GM12864 (cell line): Measurements from ENCODE around the gene RNF223.
"Not testable (repeated sequence)": the region's sequence is repeated elsewhere in the genome, so short reads cannot be mapped to it uniquely, and the experiment has no call there.

Experiments
- DNase-seq: peaks from one replicate; pipeline ENCODE4 v3.0.0-alpha.2; 2011; ENCODE audit warnings: low read depth
- H3K4me3 ChIP-seq: 2 replicates; pipeline ENCODE4 v1.5.1; 2011; ENCODE audit warnings: mild to moderate bottlenecking, low read depth, low read length, control low read depth
- TF ChIP-seq, protein P1 (sequence below): IDR thresholded peaks from 2 replicates; pipeline ENCODE4 v1.5.1; 2011; ENCODE audit warnings: low read depth, mild to moderate bottlenecking, moderate library complexity, low read length, control low read depth, inconsistent platforms; ENCODE audit errors: missing control alignments

The RNF223 gene

DNA sequence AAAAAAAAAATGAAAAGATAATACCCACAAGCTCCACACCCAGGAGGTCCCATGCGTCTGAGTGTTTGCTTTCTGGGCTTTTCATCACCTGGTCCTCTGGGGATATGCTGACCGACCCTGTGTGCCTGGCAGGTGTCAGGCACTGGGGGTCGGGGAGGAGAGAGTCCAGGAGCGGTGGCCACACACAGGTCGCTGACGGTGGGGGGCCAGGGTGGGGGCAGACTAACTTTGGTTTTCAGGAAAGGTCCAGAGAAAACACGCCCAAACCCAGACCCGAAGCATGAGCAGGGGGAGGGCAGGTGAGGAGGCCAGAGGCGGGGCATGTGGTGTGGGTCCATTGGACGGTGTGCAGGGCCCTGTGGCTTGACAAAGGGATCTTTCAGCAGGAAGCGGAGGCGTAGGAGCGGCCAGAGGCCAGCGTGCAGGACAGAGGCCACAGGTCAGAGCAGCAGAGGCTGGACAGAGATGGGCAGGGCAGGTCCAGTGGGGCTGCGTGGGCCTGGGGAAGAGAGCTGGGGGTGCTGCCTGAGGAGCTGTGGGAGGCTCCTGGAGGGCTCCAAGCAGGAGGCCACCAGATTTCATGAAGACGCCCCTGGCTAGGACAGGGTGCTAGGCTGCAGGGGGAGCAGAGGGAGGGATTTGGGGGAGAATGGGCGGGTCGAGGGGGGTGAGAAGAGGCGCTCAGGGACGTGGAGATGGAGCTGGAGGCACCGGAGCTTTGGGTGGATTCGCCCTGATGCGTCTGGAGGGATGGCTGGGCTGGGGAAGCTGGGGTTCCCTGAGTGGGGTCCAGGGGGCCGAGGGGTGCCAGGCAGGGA lies 15.8 kb downstream of the RNF223 start:
- DNase-seq, result no peak
- H3K4me3 ChIP-seq, result peak overlapping the region; percentile 48; the same call in 1 of the 2 replicates
- TF ChIP-seq, protein P1, sequence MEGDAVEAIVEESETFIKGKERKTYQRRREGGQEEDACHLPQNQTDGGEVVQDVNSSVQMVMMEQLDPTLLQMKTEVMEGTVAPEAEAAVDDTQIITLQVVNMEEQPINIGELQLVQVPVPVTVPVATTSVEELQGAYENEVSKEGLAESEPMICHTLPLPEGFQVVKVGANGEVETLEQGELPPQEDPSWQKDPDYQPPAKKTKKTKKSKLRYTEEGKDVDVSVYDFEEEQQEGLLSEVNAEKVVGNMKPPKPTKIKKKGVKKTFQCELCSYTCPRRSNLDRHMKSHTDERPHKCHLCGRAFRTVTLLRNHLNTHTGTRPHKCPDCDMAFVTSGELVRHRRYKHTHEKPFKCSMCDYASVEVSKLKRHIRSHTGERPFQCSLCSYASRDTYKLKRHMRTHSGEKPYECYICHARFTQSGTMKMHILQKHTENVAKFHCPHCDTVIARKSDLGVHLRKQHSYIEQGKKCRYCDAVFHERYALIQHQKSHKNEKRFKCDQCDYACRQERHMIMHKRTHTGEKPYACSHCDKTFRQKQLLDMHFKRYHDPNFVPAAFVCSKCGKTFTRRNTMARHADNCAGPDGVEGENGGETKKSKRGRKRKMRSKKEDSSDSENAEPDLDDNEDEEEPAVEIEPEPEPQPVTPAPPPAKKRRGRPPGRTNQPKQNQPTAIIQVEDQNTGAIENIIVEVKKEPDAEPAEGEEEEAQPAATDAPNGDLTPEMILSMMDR, result no peak

DNA sequence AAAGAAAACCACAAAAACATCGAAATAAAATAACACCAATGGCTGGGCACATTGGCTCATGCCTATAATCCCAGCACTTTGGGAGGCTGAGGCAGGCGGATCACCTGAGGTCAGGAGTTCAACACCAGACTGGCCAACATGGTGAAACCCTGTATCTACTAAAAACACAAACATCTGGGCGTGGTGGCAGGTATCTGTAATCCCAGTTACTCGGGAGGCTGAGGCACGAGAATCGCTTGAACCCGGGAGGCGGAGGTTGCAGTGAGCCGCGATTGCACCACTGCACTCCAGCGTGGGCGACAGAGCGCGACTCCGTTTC lies 16.4 kb downstream of the RNF223 start:
- not testable (repeated sequence) for DNase-seq, H3K4me3 ChIP-seq

DNA sequence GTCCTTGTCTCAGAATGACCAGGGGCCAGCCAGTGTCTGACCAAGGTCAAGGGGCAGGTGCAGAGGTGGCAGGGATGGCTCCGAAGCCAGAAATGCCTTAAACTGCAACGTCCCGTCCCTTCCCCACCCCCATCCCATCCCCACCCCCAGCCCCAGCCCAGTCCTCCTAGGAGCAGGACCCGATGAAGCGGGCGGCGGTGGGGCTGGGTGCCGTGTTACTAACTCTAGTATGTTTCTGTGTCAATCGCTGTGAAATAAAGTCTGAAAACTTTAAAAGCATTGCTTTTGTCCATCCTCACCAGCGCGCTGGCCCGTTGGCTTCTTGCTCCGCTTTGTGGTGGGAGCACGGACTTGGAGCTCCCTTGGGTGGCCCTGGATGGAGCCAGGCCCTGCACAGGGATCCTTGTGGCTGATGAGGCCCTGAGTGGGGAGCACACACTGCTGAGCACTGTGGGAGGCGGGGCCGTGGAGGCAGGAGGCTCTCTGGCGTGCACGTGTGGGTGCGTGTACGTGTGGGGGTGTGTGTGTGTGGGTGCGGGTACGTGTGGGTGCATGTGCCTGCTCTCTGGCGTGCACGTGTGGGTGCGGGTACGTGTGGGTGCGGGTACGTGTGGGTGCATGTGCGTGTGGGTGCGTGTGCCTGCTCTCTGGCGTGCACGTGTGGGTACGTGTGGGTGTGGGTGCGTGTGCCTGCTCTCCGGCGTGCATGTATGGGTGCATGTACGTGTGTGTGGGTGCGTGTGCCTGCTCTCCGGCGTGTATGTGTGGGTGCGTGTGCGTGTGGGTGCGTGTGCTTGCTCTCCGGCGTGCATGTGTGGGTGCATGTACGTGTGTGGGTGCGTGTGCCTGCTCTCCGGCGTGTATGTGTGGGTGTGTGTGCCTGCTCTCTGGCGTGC lies 18.0 kb downstream of the RNF223 start:
- H3K4me3 ChIP-seq, result no peak overlapping the region
- TF ChIP-seq, protein P1, result no peak
- DNase-seq, result no peak

DNA sequence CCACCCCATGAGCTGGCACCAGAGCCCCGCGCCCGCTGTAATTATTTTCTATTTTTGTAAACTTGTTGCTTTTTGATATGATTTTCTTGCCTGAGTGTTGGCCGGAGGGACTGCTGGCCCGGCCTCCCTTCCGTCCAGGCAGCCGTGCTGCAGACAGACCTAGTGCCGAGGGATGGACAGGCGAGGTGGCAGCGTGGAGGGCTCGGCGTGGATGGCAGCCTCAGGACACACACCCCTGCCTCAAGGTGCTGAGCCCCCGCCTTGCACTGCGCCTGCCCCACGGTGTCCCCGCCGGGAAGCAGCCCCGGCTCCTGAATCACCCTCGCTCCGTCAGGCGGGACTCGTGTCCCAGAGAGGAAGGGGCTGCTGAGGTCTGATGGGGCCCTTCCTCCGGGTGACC lies 19.1 kb downstream of the RNF223 start:
- DNase-seq, result no peak
- TF ChIP-seq, protein P1, result no peak
- H3K4me3 ChIP-seq, result no peak overlapping the region

DNA sequence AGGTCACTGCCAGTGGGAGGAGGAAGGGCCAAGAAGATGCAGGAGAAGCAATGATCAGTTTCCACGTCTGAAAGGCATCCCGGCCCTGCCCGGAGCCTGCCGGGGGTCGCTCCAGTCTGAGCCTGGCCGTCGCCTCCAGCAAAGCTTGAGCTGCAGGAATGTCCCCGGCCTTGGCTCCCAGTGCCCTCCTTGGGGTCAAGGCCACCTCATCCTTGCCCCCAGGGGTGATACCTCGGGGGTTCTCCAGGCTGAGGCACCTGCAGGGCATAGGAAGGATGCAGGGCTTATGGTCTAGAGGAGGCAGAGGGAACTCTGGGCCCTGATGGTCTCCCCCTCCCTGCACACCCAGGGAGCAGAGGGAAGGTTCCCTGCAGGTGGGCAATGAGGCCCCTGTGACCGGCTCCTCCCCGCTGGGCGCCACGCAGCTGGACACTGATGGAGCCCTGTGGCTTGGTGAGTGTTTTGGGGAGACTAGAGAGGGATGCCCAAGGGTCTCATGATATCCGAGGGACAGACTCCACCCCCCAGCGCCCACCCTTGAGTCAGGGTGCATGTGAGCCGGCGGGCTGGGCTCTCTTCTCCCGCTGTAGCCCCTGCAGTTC lies 19.9 kb downstream of the RNF223 start:
- DNase-seq, result no peak
- TF ChIP-seq, protein P1, result no peak
- H3K4me3 ChIP-seq, result no peak overlapping the region

DNA sequence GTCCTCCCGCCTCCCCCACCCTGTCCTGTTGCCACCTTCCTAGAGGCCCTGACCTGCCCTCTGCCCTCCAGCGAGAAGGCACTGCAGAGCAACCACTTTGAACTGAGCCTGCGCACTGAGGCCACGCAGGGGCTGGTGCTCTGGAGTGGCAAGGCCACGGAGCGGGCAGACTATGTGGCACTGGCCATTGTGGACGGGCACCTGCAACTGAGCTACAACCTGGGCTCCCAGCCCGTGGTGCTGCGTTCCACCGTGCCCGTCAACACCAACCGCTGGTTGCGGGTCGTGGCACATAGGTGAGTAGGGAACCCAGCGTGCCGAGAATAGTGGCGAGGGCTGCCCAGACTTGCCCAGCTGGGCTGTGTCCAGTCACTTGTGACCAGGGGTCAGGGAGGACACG lies 20.4 kb downstream of the RNF223 start:
- H3K4me3 ChIP-seq, result no peak overlapping the region
- TF ChIP-seq, protein P1, result no peak
- DNase-seq, result no peak

DNA sequence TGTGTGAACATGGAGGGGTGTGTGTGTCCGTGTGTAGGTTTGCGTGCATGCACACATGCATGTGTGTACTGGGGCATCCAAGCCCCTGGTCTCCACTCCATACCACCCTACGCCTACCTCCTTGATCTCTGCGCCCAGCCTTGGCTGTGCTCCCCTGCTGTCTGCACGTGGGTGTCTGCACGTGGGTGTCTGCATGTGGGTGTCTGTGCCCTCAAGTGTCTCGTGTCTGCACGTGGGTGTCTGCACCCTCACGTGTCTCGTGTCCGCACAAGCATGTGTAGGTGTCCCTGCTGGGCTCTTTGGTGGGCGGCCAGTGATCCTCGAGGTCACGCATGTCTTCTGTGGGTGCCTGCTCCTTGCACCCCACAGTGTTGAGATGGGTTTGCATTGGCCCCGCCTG lies 21.1 kb downstream of the RNF223 start:
- TF ChIP-seq, protein P1, result no peak
- no peak for DNase-seq
- no peak overlapping the region for H3K4me3 ChIP-seq
